Thyroid gland (tissue), 4 donors: ENCODE results near the gene RRP1B.

Experiments
- POLR2A ChIP-seq, 2 donors: fragments of 450-650 bp; IDR thresholded peaks; one replicate each; pipeline ENCODE4 v1.6.1; 2017; ENCODE audit warnings: antibody characterized with exemption in 2 of 2, mild to moderate bottlenecking in 2 of 2, moderate library complexity in 1 of 2
- TF ChIP-seq, protein P1 (sequence below), 6 experiments: fragments of 200-600 bp in 3 of 6; fragments of 450-650 bp in 3 of 6; sonication (generic) in 3 of 6; IDR thresholded peaks; one replicate each; pipeline ENCODE4 v1.5.1; 2016 to 2019; ENCODE audit warnings: antibody characterized with exemption in 6 of 6, mild to moderate bottlenecking in 2 of 6, inconsistent platforms in 1 of 6, moderate library complexity in 1 of 6

- TF ChIP-seq, protein P1, sequence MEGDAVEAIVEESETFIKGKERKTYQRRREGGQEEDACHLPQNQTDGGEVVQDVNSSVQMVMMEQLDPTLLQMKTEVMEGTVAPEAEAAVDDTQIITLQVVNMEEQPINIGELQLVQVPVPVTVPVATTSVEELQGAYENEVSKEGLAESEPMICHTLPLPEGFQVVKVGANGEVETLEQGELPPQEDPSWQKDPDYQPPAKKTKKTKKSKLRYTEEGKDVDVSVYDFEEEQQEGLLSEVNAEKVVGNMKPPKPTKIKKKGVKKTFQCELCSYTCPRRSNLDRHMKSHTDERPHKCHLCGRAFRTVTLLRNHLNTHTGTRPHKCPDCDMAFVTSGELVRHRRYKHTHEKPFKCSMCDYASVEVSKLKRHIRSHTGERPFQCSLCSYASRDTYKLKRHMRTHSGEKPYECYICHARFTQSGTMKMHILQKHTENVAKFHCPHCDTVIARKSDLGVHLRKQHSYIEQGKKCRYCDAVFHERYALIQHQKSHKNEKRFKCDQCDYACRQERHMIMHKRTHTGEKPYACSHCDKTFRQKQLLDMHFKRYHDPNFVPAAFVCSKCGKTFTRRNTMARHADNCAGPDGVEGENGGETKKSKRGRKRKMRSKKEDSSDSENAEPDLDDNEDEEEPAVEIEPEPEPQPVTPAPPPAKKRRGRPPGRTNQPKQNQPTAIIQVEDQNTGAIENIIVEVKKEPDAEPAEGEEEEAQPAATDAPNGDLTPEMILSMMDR (IDR thresholded peaks at IDR 0.05) = no peak
- no peak for TF ChIP-seq POLR2A (IDR thresholded peaks at IDR 0.05)
Measured at GRCh38 chr21:43687566-43688399, 28.4 kb downstream of the RRP1B start.
